Uterus (tissue), 2 donors: Measurements from ENCODE around the gene SMARCAD1.

Source experiments
- CTCF ChIP-seq, 4 experiments: fragments of 200-600 bp in 2 of 4; fragments of 450-650 bp in 2 of 4; sonication (generic) in 2 of 4; IDR thresholded peaks; one replicate each; pipeline ENCODE4 v1.5.1; 2016 to 2019; ENCODE audit warnings: antibody characterized with exemption in 4 of 4, mild to moderate bottlenecking in 2 of 4, moderate library complexity in 1 of 4
- POLR2A ChIP-seq, 2 donors: fragments of 450-650 bp; IDR thresholded peaks; one replicate each; pipeline ENCODE4 v1.6.1; 2016; ENCODE audit warnings: antibody characterized with exemption in 2 of 2, mild to moderate bottlenecking in 1 of 2, moderate library complexity in 1 of 2

DNA sequence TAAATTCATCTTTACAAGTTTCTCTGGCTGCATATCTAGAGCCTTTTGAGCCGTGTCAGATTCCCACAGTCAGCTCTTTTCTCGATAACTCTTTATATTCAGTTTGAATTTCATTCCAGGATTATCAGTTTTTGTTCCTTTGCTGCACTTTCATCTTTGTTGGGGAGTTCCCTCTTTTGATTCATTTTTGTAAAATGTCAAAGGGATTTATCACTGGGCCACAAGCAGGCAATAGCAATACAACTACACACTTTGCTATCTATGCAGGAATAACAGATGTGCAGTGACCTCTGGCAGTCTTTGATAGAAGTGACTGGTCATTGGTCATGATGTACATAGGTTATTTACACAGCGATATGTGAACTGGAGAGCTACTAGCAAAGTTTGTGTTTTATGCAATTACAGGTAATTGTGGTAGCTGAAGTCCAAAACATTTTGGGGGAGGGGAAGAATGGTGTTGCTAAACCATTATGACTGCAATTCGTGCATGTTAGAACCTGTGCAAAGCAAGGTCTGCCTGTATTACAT is 91.1 kb downstream of the SMARCAD1 start:
- TF ChIP-seq CTCF (IDR thresholded peaks at IDR 0.05), result no peak
- no peak for TF ChIP-seq POLR2A (IDR thresholded peaks at IDR 0.05)
